ENCODE measurements around the gene SPCS3. TPM values are rescaled to one million over a fixed set of nuclear protein-coding genes. Genes with fewer than 3 reads are reported as not detected.

Gene SPCS3
- total RNA-seq, 1 donor from 2014 or later, result 110 TPM

- CTCF ChIA-PET, result interaction anchor here (0.6 kb wide), 1 partner anchor 20 kb away, joined by 3 read pairs; no protein-coding TSS in a partner anchor
- Mint-ChIP-seq H3K27ac (no peak overlapping the region), H3K4me1 (no peaks in the 10 kb centered on the region)
Measured at GRCh38 chr4:176357359-176358082, 37.8 kb downstream of the SPCS3 start.

GRCh38 chr4:176358083-176358469 lies 38.3 kb downstream of the SPCS3 start:
- no peaks in the 10 kb centered on the region for H3K36me3 Mint-ChIP-seq (ENCODE audit: low read depth)
- no peak overlapping the region for H3K27ac Mint-ChIP-seq
- ATAC-seq (ENCODE audit: low read depth) (no peak), DNase-seq (no peak)
- no peaks in the 10 kb centered on the region for H3K27me3 Mint-ChIP-seq
- intact Hi-C loops (cut with micrococcal nuclease), result no loop called here
- ChIA-PET POLR2A (no interaction called here), CTCF (interaction anchor here (0.6 kb wide), 1 partner anchor 21 kb away, joined by 3 read pairs; no protein-coding TSS in a partner anchor)
- H3K4me3 Mint-ChIP-seq, result no peak overlapping the region
- no peak for TF ChIP-seq CTCF (IDR thresholded peaks at IDR 0.05)
- no peaks in the 10 kb centered on the region for H3K4me1 Mint-ChIP-seq
- H3K9me3 Mint-ChIP-seq, result peaks cover 2% of the 10 kb centered on the region

More at GRCh38 chr4:176357359-176358082, 37.8 kb downstream of the SPCS3 start:
- Mint-ChIP-seq H3K4me3 (no peak overlapping the region), H3K9me3 (peaks cover 5% of the 10 kb centered on the region), H3K27me3 (no peaks in the 10 kb centered on the region), H3K36me3 (ENCODE audit: low read depth) (no peaks in the 10 kb centered on the region)
- ATAC-seq (ENCODE audit: low read depth), result no peak
- DNase-seq, result no peak
- POLR2A ChIA-PET, result no interaction called here
- no peak for TF ChIP-seq CTCF (IDR thresholded peaks at IDR 0.05)
- intact Hi-C loops (cut with micrococcal nuclease), result no loop called here

- H3K4me1 Mint-ChIP-seq, result no peaks in the 10 kb centered on the region
- H3K27me3 Mint-ChIP-seq, result no peaks in the 10 kb centered on the region
- POLR2A ChIA-PET, result no interaction called here
- no peaks in the 10 kb centered on the region for H3K36me3 Mint-ChIP-seq (ENCODE audit: low read depth)
- no peak for ATAC-seq (ENCODE audit: low read depth)
- intact Hi-C loops (cut with micrococcal nuclease), result no loop called here
- no peak for TF ChIP-seq CTCF (IDR thresholded peaks at IDR 0.05)
- H3K27ac Mint-ChIP-seq, result no peak overlapping the region
- H3K4me3 Mint-ChIP-seq, result no peak overlapping the region
- DNase-seq, result no peak
- CTCF ChIA-PET, result no interaction called here
- H3K9me3 Mint-ChIP-seq, result no peaks in the 10 kb centered on the region
Measured at GRCh38 chr4:176359590-176359989, 39.8 kb downstream of the SPCS3 start.

- intact Hi-C loops (cut with micrococcal nuclease), result no loop called here
- H3K4me1 Mint-ChIP-seq, result no peaks in the 10 kb centered on the region
- DNase-seq (no peak), ATAC-seq (ENCODE audit: low read depth) (no peak)
- H3K4me3 Mint-ChIP-seq, result no peak overlapping the region
- H3K27me3 Mint-ChIP-seq, result no peaks in the 10 kb centered on the region
- ChIA-PET POLR2A (no interaction called here), CTCF (no interaction called here)
- no peaks in the 10 kb centered on the region for H3K9me3 Mint-ChIP-seq
- TF ChIP-seq CTCF (IDR thresholded peaks at IDR 0.05), result no peak
- H3K36me3 Mint-ChIP-seq (ENCODE audit: low read depth), result no peaks in the 10 kb centered on the region
- no peak overlapping the region for H3K27ac Mint-ChIP-seq
Measured at GRCh38 chr4:176360446-176360845, 40.7 kb downstream of the SPCS3 start.

- H3K4me1 Mint-ChIP-seq, result no peaks in the 10 kb centered on the region
- CTCF ChIA-PET, result no interaction called here
Measured at GRCh38 chr4:176363072-176363471, 43.3 kb downstream of the SPCS3 start.

More at GRCh38 chr4:176363072-176363471, 43.3 kb downstream of the SPCS3 start:
- POLR2A ChIA-PET, result no interaction called here
- no peak overlapping the region for H3K4me3 Mint-ChIP-seq
- DNase-seq (no peak), ATAC-seq (ENCODE audit: low read depth) (no peak)
- intact Hi-C loops (cut with micrococcal nuclease), result no loop called here
- H3K27ac Mint-ChIP-seq, result no peak overlapping the region
- H3K9me3 Mint-ChIP-seq, result peaks cover 15% of the 10 kb centered on the region
- H3K27me3 Mint-ChIP-seq, result no peaks in the 10 kb centered on the region
- no peaks in the 10 kb centered on the region for H3K36me3 Mint-ChIP-seq (ENCODE audit: low read depth)
- TF ChIP-seq CTCF (IDR thresholded peaks at IDR 0.05), result no peak
